MM.1S (cell line): ENCODE results near the gene CST4.

Source experiments
- DNase-seq: peaks from one replicate; pipeline ENCODE4 v3.0.0-alpha.2; 2015
- H2AFZ ChIP-seq: fragments of 300-600 bp; sonication (generic); 2 replicates; pipeline ENCODE4 v1.6.0; 2016; ENCODE audit warnings: antibody characterized with exemption, low read length
- H3F3A ChIP-seq: fragments of 300-600 bp; sonication (generic); 2 replicates; pipeline ENCODE4 v1.6.1; 2016; ENCODE audit warnings: mild to moderate bottlenecking, antibody characterized with exemption, low read length, moderate library complexity, mixed read lengths; ENCODE audit not compliant: insufficient read depth
- H3K27ac ChIP-seq: fragments of 300-600 bp; sonication (generic); 2 replicates; pipeline ENCODE4 v1.5.1; 2016; ENCODE audit warnings: mild to moderate bottlenecking, low read length
- H3K27me3 ChIP-seq: fragments of 300-600 bp; sonication (generic); replicated peaks from 2 replicates; pipeline ENCODE4 v1.6.0; 2016; ENCODE audit warnings: low read length; ENCODE audit not compliant: insufficient read depth
- H3K36me3 ChIP-seq: fragments of 300-600 bp; sonication (generic); replicated peaks from 2 replicates; pipeline ENCODE4 v1.6.1; 2016; ENCODE audit warnings: mild to moderate bottlenecking, low read length, mixed read lengths; ENCODE audit not compliant: insufficient read depth
- H3K4me1 ChIP-seq: fragments of 300-600 bp; sonication (generic); 2 replicates; pipeline ENCODE4 v1.6.1; 2016; ENCODE audit warnings: low read length, mixed read lengths
- H3K4me2 ChIP-seq: fragments of 300-600 bp; sonication (generic); 2 replicates; pipeline ENCODE4 v1.6.0; 2016; ENCODE audit warnings: low read depth, low read length
- H3K4me3 ChIP-seq: fragments of 300-600 bp; sonication (generic); 2 replicates; pipeline ENCODE4 v1.5.1; 2016; ENCODE audit warnings: low read length, mixed read lengths
- H3K79me2 ChIP-seq: fragments of 300-600 bp; sonication (generic); 2 replicates; pipeline ENCODE4 v1.6.1; 2016; ENCODE audit warnings: mixed run types, low read length, mixed read lengths
- H3K9ac ChIP-seq: fragments of 300-600 bp; sonication (generic); 2 replicates; pipeline ENCODE4 v1.6.1; 2016; ENCODE audit warnings: low read length, mixed read lengths
- H3K9me2 ChIP-seq: fragments of 300-600 bp; sonication (generic); replicated peaks from 2 replicates; pipeline ENCODE4 v1.6.1; 2016; ENCODE audit warnings: mild to moderate bottlenecking, low read length, mixed read lengths; ENCODE audit not compliant: insufficient read depth
- H3K9me3 ChIP-seq: fragments of 300-600 bp; sonication (generic); replicated peaks from 2 replicates; pipeline ENCODE4 v1.6.1; 2016; ENCODE audit warnings: mild to moderate bottlenecking, low read length, mixed read lengths; ENCODE audit not compliant: insufficient read depth
- H4K20me1 ChIP-seq: fragments of 300-600 bp; sonication (generic); 2 replicates; pipeline ENCODE4 v1.6.1; 2016; ENCODE audit warnings: mild to moderate bottlenecking, low read length, moderate library complexity, mixed read lengths; ENCODE audit not compliant: insufficient read depth
- EZH2 ChIP-seq: fragments of 300-600 bp; sonication (generic); optimal IDR thresholded peaks from 2 replicates; pipeline ENCODE3; 2017; ENCODE audit warnings: low read depth, mild to moderate bottlenecking, antibody characterized with exemption, low read length, mixed read lengths
- EZH2phosphoT487 ChIP-seq: fragments of 300-600 bp; sonication (generic); IDR thresholded peaks from 2 replicates; pipeline ENCODE4 v1.6.1; 2018; ENCODE audit warnings: antibody characterized with exemption, low read length
- TF ChIP-seq, protein P1 (sequence below): fragments of 300-600 bp; sonication (generic); IDR thresholded peaks from 2 replicates; pipeline ENCODE4 v1.5.1; 2016; ENCODE audit warnings: antibody characterized with exemption, low read length, mixed read lengths

The CST4 gene

DNA sequence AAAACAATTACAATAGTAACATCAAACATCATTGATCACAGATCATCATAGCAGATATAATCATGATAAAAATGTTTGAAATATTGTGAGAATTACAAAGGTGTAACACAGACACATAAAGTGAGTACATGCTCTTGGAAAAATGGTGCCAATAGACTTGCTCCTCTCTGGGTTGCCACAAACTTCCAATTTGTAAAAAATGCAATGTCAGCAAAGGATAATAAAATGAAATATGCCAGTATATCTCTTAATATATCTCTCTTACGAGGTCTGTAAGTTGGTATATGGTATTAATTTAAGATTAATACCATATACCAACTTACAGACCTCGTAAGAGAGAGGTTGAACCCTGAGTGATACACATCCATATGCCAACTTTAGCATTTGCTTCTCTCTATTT is 37.7 kb downstream of the CST4 start:
- DNase-seq: no peak
- H3K27me3 ChIP-seq: no peaks in the 10 kb centered on the region
- TF ChIP-seq, protein P1, sequence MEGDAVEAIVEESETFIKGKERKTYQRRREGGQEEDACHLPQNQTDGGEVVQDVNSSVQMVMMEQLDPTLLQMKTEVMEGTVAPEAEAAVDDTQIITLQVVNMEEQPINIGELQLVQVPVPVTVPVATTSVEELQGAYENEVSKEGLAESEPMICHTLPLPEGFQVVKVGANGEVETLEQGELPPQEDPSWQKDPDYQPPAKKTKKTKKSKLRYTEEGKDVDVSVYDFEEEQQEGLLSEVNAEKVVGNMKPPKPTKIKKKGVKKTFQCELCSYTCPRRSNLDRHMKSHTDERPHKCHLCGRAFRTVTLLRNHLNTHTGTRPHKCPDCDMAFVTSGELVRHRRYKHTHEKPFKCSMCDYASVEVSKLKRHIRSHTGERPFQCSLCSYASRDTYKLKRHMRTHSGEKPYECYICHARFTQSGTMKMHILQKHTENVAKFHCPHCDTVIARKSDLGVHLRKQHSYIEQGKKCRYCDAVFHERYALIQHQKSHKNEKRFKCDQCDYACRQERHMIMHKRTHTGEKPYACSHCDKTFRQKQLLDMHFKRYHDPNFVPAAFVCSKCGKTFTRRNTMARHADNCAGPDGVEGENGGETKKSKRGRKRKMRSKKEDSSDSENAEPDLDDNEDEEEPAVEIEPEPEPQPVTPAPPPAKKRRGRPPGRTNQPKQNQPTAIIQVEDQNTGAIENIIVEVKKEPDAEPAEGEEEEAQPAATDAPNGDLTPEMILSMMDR: no peak
- TF ChIP-seq EZH2phosphoT487 (no peak), EZH2 (no peak)

DNA sequence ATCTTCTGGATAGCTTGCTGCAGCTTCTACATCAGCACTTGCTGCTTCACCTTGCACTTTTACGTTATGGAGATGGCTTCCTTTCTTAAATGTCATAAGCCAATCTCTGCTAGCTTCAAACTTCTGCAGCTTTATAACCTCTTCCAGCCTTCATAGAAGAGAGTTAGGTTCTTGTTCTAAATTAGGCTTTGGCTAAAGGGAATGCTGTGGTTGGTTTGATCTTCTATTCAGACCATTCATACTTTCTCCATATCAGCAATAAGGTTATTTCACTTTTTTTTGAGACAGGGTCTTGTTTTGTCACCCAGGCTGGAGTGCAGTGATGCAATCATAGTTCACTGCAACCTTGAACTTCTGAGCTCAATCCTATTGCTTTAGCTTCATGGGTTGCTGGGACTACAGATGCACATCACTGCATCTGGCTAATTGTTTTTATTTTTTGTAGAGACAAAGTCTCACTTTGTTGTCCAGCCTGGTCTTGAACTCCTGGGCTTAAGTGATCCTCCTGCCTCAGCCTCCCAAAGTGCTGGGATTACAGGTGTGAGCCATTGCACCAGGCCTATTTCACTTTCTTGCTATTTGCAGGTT is 38.9 kb downstream of the CST4 start:
- Histone ChIP-seq H3K4me1 (no peaks in the 10 kb centered on the region), H3K27me3 (no peaks in the 10 kb centered on the region), H3K9ac (no peak overlapping the region), H3K4me3 (no peak overlapping the region), H3K27ac (no peak overlapping the region), H3K9me3 (no peaks in the 10 kb centered on the region), H3K4me2 (no peak overlapping the region), H3K79me2 (no peaks in the 10 kb centered on the region), H4K20me1 (no peaks in the 10 kb centered on the region), H3K36me3 (no peaks in the 10 kb centered on the region), H3F3A (no peaks in the 10 kb centered on the region), H3K9me2 (no peaks in the 10 kb centered on the region), H2AFZ (no peak overlapping the region)
- TF ChIP-seq, protein P1: no peak
- TF ChIP-seq EZH2phosphoT487 (no peak), EZH2 (no peak)
- DNase-seq: no peak

More for the DNA sequence above, 37.7 kb downstream of the CST4 start:
- Histone ChIP-seq H4K20me1 (no peaks in the 10 kb centered on the region), H3K9me2 (no peaks in the 10 kb centered on the region), H3K9me3 (no peaks in the 10 kb centered on the region), H3K27ac (no peak overlapping the region), H3K79me2 (no peaks in the 10 kb centered on the region), H3K4me1 (no peaks in the 10 kb centered on the region), H3F3A (no peaks in the 10 kb centered on the region), H3K4me2 (no peak overlapping the region), H2AFZ (no peak overlapping the region), H3K9ac (no peak overlapping the region), H3K4me3 (no peak overlapping the region), H3K36me3 (no peaks in the 10 kb centered on the region)

DNA sequence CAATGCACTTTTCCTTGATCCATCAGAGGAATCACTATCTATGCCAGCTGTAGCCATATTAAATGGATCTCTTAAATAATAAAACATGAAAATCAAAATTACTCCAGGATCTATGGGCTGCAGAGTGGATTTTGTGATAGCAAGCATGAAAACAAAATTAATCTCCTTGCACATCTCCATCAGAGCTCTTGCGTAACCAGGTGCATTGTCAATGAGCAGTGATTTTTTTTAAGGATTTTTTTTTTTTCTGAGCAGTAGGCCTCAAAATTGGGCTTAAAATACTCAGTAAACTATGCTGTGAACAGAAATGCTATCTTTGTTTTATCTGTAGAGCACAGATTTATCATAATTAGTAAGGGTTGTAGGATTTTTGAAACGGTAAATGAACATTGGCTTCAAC is 39.6 kb downstream of the CST4 start:
- Histone ChIP-seq H3K9me2 (no peaks in the 10 kb centered on the region), H3K36me3 (no peaks in the 10 kb centered on the region), H3K4me1 (no peaks in the 10 kb centered on the region), H3K9me3 (no peaks in the 10 kb centered on the region), H3K27ac (no peak overlapping the region), H3K27me3 (no peaks in the 10 kb centered on the region), H4K20me1 (no peaks in the 10 kb centered on the region), H3K9ac (no peak overlapping the region), H3F3A (no peaks in the 10 kb centered on the region), H3K4me3 (no peak overlapping the region), H3K79me2 (no peaks in the 10 kb centered on the region), H3K4me2 (no peak overlapping the region), H2AFZ (no peak overlapping the region)
- TF ChIP-seq EZH2 (no peak), EZH2phosphoT487 (no peak)
- TF ChIP-seq, protein P1: no peak
- DNase-seq: no peak
